Cortex of kidney (tissue), 1 donor: Measurements from ENCODE around the gene CSNK1G2.

Experiments
- DNase-seq: peaks from one replicate; lab custom pipeline; 2025; lab: John Stamatoyannopoulos, UW

Gene CSNK1G2

GRCh38 chr19:1941146-1942077, at the start of gene CSNK1G2:
CSNK1G2 (plus strand) TSS chr19:1941172; CDS start chr19:1969773, 28,601 bp downstream.
- no peak for DNase-seq

- DNase-seq, result no peak
Measured at GRCh38 chr19:1893791-1894190, 47.2 kb upstream of the CSNK1G2 start.

DNA sequence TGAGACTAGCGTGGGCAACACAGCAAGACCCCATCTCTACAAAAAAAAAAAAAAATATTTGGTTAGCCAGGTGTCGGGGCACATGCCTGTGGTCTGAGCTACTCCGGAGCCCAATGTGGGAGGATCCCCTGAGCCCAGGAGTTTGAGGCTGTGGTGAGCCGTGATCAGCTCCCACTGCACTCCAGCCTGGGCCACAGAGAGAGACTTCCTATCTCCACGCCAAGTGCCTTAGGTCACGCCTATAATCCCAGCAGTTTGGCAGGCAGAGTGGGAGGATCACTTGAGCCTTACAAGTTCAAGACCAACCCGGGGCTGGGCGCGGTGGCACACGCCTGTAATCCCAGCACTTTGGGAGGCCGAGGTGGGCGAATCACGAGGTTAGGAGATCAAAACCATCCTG, 44.5 kb upstream of the CSNK1G2 start:
- no peak for DNase-seq

- DNase-seq, result no peak
Measured at GRCh38 chr19:1901940-1902404, 39.0 kb upstream of the CSNK1G2 start.

- no peak for DNase-seq
Measured at GRCh38 chr19:1902923-1903322, 38.0 kb upstream of the CSNK1G2 start.

- no peak for DNase-seq
Measured at GRCh38 chr19:1904860-1905109, 36.2 kb upstream of the CSNK1G2 start.

DNA sequence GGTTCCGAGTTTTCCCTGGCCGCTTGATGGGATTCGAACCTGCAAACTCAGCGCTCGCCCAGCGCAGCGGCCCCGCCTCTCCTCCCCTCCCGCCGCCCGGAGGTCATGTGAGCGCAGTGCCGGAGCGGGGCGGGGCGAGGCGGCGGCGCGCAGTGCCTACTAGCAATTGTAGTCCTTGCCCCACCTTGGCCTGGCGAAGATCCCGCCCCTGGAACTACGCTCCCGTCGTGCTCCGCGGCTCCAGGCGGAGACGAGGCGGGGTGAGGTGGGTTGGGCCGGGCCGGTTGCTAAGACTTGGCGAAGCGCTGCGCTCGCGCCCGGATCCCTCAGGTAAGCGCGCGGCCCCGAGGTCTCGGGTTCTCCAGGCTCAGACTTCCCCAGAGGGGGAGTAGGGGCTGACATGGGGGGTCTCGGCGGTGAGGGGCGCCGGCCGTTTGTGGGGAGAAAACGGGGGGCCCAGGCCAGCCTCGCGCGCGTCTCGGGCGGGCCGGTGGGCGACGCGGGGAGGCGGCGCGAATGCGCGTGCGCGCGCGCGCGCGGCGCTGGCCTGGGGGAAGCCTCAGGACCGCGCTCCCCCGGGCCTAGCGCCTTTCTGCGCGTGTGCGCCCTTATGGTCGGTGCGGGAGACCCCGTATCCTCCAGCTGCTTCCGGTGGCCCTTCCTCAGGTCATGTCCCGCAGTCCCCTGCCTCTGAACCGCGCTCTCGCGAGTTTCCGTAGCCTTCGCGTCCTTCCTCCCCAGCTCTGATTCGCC, 35.7 kb upstream of the CSNK1G2 start, which contains the start of the genes ADAT3 and SCAMP4:
TSS of gene ADAT3 (plus strand) at position 290 of the 753 bp plus-strand sequence. CDS start 6,649 bp downstream, outside the sequence.
TSS of gene SCAMP4 (plus strand) at position 290 of the 753 bp plus-strand sequence. CDS start 9,621 bp downstream, outside the sequence.
- DNase-seq, result peak; percentile 85

- no peak for DNase-seq
Measured at GRCh38 chr19:1905863-1906375, 35.1 kb upstream of the CSNK1G2 start.

GRCh38 chr19:1906985-1907562, 33.9 kb upstream of the CSNK1G2 start:
- no peak for DNase-seq

DNA sequence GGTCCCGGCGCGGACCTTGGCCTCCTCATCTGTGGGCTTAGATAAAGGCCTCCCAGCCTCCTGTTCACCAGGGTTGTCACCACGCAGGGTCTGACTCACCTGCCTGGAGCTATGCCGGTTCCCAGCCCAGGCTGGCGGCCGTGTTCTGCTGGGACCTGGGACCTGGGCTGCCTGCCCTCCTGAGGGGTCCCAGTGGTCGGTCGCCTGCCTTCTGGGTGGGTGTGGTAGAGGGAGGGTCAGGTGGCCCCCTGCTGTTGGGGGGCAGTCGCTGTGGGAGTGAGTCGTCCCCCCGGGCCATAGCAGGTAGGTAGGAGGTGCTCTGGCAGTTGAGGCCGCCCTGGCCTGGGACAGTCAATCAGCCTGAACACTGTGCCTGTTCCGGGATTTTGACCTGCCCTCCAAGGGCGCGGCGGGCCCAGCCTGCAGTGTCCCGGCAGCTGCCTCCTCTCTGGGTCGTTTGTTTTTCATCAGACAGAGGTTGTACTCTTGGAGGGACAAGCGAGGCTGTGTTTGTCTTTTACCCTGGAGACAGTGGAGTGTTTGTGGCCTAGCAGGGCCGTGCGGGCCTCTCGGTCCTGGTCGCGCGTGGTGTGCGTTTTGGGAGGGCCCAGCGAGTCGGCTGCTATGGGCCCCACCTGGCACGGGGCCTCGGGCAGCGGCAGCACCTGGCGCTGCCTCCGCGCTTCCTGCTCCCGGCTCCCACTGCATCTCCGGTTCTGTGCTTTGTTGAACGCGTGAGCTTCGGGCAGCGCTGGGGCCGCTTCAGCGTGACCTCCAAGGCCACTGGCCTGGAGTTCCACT, 33.2 kb upstream of the CSNK1G2 start:
- DNase-seq, result no peak

GRCh38 chr19:1908364-1908678, 32.7 kb upstream of the CSNK1G2 start:
- DNase-seq, result no peak

DNA sequence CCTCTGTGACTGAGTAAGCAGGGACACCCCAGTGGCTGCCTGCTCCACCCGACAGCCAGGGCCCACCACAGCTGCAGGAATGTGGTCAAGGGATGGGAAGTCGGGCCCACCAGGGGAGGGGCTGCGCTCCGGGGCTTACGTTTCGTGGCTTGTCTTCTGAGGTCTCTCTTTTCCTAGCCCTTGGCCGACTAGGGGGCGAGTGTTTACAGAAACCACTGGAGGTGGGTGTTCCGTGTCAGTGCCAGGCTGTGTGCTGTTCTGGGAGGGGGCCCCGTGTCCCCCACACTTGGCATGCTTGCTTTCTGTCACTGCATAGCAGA, 31.3 kb upstream of the CSNK1G2 start:
- no peak for DNase-seq

- no peak for DNase-seq
Measured at GRCh38 chr19:1910177-1910576, 30.8 kb upstream of the CSNK1G2 start.

GRCh38 chr19:1911098-1911497, 29.9 kb upstream of the CSNK1G2 start:
- no peak for DNase-seq

- no peak for DNase-seq
Measured at GRCh38 chr19:1911995-1912394, 29.0 kb upstream of the CSNK1G2 start.

GRCh38 chr19:1912760-1913505, 28.0 kb upstream of the CSNK1G2 start:
- no peak for DNase-seq

DNA sequence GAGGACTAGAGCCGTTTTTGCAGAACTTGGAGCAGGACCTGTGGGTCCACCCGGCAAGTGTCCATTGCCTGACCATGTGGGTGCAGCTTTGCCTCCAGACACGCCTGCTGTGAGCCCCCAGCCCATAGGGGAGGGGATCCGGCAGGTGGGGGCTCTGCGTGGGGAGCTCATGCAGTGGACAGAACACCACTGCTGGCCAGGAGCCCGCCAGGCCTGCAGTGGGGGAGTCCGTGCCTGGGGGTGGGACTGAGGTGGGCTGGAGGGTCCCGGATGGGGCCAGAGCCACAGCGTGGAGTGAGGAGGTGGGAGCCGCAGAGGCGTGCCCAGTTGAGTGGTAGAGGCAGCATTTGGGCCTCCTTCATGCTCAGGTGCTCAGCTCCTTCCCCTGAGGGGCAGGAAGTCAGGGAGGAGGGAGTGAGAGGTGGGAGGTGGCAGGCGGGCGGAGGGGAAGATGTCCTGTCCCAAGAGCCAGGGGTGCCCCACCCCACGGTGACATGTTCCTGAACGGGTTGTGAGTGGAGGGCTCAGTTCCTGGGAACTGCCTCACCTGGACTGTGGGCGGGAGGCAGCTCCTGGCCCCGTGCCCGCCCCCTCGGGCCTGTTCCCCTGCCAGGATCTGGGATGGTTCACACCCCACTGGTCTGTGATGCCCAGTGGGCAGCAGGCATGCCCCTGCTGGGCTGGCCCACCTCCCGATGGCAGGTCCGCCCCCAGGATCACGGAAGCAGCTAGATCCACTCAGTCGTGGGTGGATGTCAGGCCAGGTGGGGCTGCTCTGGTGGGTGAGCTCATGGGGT, 27.0 kb upstream of the CSNK1G2 start:
- DNase-seq, result no peak

DNA sequence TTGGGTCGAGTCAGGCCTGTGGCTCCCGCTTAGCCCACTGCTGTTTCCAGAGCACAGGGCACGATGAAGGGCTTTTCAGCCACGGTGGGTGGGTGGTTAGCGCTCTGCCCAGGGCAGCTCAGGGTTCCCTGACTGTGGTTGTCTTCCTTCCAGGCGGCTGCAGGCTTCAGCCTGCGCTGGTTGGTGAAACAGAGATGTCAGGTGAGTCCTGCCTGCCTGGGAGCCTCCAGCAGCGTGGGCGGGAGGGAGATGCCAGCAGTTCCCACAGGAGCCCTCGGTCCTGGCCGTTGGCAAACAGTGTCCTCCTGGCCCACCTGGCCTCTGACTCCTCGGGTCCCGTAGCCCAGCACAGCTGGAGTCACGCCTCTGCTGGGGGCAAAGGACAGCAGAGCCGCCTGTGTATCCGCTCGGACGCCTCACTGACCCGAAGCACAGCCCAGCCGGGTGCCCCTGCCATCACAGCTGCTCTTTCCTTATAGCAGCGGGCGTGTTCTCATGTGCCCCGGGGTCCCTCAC, 26.1 kb upstream of the CSNK1G2 start:
- no peak for DNase-seq

DNA sequence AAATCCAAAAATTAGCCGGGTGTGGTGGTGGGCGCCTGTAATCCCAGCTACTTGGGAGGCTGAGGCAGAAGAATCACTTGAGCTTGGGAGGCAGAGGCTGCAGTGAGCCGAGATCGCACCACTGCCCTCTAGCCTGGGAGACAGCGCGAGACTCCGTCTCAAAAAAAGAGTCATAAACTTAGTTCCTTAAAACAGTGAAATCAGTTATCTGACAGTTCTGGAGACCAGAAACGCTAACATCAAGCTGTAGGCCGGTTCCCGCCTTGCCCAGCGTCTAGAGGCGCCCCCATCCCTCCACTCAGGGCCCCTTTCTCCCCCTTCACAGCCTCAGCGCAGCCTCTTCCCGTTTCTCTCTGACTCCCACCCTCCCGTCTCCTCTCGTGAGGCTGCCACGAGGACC, 23.8 kb upstream of the CSNK1G2 start:
- no peak for DNase-seq

DNA sequence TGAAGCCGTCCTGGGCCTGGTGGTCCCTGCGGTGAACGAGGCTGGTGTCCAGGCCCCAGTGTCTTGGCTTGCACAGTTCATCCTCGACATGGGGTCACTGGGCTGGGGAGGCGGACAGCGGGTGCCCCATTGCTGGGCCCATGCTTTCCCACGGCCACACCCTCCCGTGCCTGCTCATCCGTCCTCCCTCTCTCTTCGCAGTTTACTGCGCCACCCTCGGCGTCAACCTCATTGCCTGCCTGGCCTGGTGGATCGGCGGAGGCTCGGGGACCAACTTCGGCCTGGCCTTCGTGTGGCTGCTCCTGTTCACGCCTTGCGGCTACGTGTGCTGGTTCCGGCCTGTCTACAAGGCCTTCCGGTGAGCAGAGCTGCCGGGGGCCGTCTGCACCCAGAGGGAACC, 23.0 kb upstream of the CSNK1G2 start:
- no peak for DNase-seq
